ENCODE results near the gene RHEX. TPM values are rescaled to one million over a fixed set of nuclear protein-coding genes. Genes with fewer than 3 reads are reported as not detected.

The RHEX gene
- total RNA-seq, 1 experiment from 2014 or later: not detected

DNA sequence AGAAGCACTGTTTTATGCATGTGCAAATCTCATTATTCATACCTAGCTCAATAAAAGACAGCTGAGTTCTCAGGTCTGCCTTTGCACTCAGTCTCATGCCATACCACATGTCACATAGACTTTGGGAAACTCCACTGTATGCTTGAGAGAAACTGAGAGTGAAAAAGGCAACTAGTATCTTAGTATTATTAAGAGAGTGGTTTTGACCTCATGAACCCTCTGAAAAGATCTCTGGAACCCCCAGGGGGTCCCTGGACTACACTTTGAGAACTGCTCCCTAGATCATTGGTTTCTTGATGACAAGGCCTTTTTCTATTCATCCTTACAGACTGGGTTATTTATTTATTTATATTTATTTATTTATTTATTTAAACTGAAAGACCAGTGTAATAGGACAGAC lies 3.7 kb upstream of the RHEX start:
- POLR2A ChIA-PET: no interaction called here
- no peak overlapping the region for H3K27ac Mint-ChIP-seq
- CTCF ChIA-PET: no interaction called here
- H3K36me3 Mint-ChIP-seq: no peaks in the 10 kb centered on the region
- no peak for DNase-seq (ENCODE audit: low spot score)
- TF ChIP-seq ZNF232 (CRISPR knock-in tag; IDR thresholded peaks at IDR 0.05) (no peak), SOX15 (CRISPR knock-in tag; IDR thresholded peaks at IDR 0.05) (no peak), ZNF121 (CRISPR knock-in tag; IDR thresholded peaks at IDR 0.05) (no peak), ZNF263 (CRISPR knock-in tag; IDR thresholded peaks at IDR 0.05; ENCODE audit: low read depth) (no peak)
- TF ChIP-seq, protein P1, sequence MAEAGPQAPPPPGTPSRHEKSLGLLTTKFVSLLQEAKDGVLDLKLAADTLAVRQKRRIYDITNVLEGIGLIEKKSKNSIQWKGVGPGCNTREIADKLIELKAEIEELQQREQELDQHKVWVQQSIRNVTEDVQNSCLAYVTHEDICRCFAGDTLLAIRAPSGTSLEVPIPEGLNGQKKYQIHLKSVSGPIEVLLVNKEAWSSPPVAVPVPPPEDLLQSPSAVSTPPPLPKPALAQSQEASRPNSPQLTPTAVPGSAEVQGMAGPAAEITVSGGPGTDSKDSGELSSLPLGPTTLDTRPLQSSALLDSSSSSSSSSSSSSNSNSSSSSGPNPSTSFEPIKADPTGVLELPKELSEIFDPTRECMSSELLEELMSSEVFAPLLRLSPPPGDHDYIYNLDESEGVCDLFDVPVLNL (CRISPR knock-in tag; IDR thresholded peaks at IDR 0.05; ENCODE audit: borderline replicate concordance, low read depth): no peak
- H3K9me3 Mint-ChIP-seq: peaks cover 13% of the 10 kb centered on the region
- H3K4me1 Mint-ChIP-seq: peaks cover 13% of the 10 kb centered on the region
- no peak for ATAC-seq
- H3K4me3 Mint-ChIP-seq: no peak overlapping the region
- no peaks in the 10 kb centered on the region; the same call in 1 of the 2 replicates for H3K27me3 Mint-ChIP-seq (ENCODE audit: low read depth)

DNA sequence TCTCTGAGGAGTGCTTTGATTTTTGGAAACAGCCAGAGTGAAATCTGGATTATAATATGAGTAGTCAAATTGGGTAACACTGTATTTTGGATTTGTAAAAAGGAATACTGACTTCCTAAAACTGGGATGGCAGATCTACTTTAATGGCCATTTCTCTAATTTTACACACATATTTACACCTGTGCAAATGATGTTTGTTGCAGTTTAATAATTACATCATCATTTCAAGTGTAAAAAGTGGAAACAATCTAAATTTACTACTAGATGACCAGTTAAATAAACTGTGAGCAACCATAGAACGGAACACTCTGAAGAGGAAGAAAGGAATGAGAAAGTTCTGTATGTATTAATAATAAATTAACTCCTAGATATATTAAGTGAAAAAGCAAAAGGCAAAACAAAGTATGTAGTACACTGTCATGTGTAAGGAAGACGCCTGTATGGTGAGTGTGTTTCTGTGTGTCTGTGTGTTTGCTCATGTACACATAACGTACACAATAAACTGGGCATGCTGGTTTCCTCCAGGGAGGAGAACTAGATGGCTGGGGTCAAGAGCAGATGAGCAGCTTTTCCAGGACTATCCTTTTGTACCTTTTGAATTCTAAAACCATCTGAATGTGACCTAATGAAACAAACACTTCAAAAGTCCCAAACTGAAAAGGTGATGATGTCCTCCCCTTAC lies 2.9 kb upstream of the RHEX start:
- peaks cover 13% of the 10 kb centered on the region for H3K4me1 Mint-ChIP-seq
- H3K27ac Mint-ChIP-seq: no peak overlapping the region
- H3K9me3 Mint-ChIP-seq: peaks cover 13% of the 10 kb centered on the region
- H3K4me3 Mint-ChIP-seq: no peak overlapping the region
- no peak for TF ChIP-seq ZSCAN18 (CRISPR knock-in tag; IDR thresholded peaks at IDR 0.05)
- TF ChIP-seq ZNF396 (CRISPR knock-in tag; IDR thresholded peaks at IDR 0.05; ENCODE audit: borderline replicate concordance): no peak
- TF ChIP-seq, protein P2, sequence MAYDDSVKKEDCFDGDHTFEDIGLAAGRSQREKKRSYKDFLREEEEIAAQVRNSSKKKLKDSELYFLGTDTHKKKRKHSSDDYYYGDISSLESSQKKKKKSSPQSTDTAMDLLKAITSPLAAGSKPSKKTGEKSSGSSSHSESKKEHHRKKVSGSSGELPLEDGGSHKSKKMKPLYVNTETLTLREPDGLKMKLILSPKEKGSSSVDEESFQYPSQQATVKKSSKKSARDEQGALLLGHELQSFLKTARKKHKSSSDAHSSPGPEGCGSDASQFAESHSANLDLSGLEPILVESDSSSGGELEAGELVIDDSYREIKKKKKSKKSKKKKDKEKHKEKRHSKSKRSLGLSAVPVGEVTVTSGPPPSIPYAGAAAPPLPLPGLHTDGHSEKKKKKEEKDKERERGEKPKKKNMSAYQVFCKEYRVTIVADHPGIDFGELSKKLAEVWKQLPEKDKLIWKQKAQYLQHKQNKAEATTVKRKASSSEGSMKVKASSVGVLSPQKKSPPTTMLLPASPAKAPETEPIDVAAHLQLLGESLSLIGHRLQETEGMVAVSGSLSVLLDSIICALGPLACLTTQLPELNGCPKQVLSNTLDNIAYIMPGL (CRISPR knock-in tag; IDR thresholded peaks at IDR 0.05): no peak
- no peak for TF ChIP-seq FOXJ3 (CRISPR knock-in tag; IDR thresholded peaks at IDR 0.05; ENCODE audit: borderline replicate concordance)
- TF ChIP-seq MXD4 (CRISPR knock-in tag; IDR thresholded peaks at IDR 0.05; ENCODE audit: borderline replicate concordance): no peak
- TF ChIP-seq AFF4 (CRISPR knock-in tag; IDR thresholded peaks at IDR 0.05; ENCODE audit: borderline replicate concordance): no peak
- no peak for TF ChIP-seq EMX1 (CRISPR knock-in tag; IDR thresholded peaks at IDR 0.05)
- TF ChIP-seq CBFB (CRISPR knock-in tag; IDR thresholded peaks at IDR 0.05; ENCODE audit: low read depth): no peak
- no peak for TF ChIP-seq ZNF138 (CRISPR knock-in tag; conservative IDR thresholded peaks at IDR 0.05)
- TF ChIP-seq GTF2I (CRISPR knock-in tag; conservative IDR thresholded peaks at IDR 0.05): no peak
- no peak for TF ChIP-seq NR1H2 (CRISPR knock-in tag; IDR thresholded peaks at IDR 0.05)
- no peak for TF ChIP-seq CREB1 (CRISPR knock-in tag; IDR thresholded peaks at IDR 0.05)
- no peaks in the 10 kb centered on the region for H3K36me3 Mint-ChIP-seq
- DNase-seq (ENCODE audit: low spot score) (no peak), ATAC-seq (no peak)
- no peaks in the 10 kb centered on the region; the same call in 1 of the 2 replicates for H3K27me3 Mint-ChIP-seq (ENCODE audit: low read depth)
- POLR2A ChIA-PET: no interaction called here
- CTCF ChIA-PET: no interaction called here

Data from WTC11 (cell line).